ENCODE data around the gene CHRNA5.

Gene CHRNA5

GRCh38 chr15:78565951-78566774 is 843 bp downstream of the CHRNA5 start:
- no peak for TF ChIP-seq POLR2AphosphoS5 (IDR thresholded peaks at IDR 0.05; ENCODE audit: low read depth, low read length)
- TF ChIP-seq FOXP2 (optimal IDR thresholded peaks at IDR 0.05; ENCODE audit: borderline replicate concordance, extremely low read depth, extremely low read length, insufficient read depth), result no peak
- no peak for TF ChIP-seq REST (IDR thresholded peaks at IDR 0.05; ENCODE audit: insufficient read depth in 1 of 2, low read depth in 2 of 2, low read length in 2 of 2)
- TF ChIP-seq TAF1 (IDR thresholded peaks at IDR 0.05; ENCODE audit: borderline replicate concordance, insufficient read depth, low read length), result no peak
- TF ChIP-seq SIN3A (IDR thresholded peaks at IDR 0.05; ENCODE audit: borderline replicate concordance, insufficient read depth, low read length), result no peak

GRCh38 chr15:78567531-78567930 is 2.2 kb downstream of the CHRNA5 start:
- no peak for TF ChIP-seq FOXP2 (optimal IDR thresholded peaks at IDR 0.05; ENCODE audit: borderline replicate concordance, extremely low read depth, extremely low read length, insufficient read depth)
- TF ChIP-seq POLR2AphosphoS5 (IDR thresholded peaks at IDR 0.05; ENCODE audit: low read depth, low read length), result no peak
- TF ChIP-seq TAF1 (IDR thresholded peaks at IDR 0.05; ENCODE audit: borderline replicate concordance, insufficient read depth, low read length), result no peak
- TF ChIP-seq REST (IDR thresholded peaks at IDR 0.05; ENCODE audit: insufficient read depth in 1 of 2, low read depth in 2 of 2, low read length in 2 of 2), result no peak
- no peak for TF ChIP-seq SIN3A (IDR thresholded peaks at IDR 0.05; ENCODE audit: borderline replicate concordance, insufficient read depth, low read length)

GRCh38 chr15:78570710-78571109 is 5.4 kb downstream of the CHRNA5 start:
- TF ChIP-seq REST (IDR thresholded peaks at IDR 0.05; ENCODE audit: insufficient read depth in 1 of 2, low read depth in 2 of 2, low read length in 2 of 2) (no peak), FOXP2 (optimal IDR thresholded peaks at IDR 0.05; ENCODE audit: borderline replicate concordance, extremely low read depth, extremely low read length, insufficient read depth) (no peak), TAF1 (IDR thresholded peaks at IDR 0.05; ENCODE audit: borderline replicate concordance, insufficient read depth, low read length) (no peak), SIN3A (IDR thresholded peaks at IDR 0.05; ENCODE audit: borderline replicate concordance, insufficient read depth, low read length) (no peak), POLR2AphosphoS5 (IDR thresholded peaks at IDR 0.05; ENCODE audit: low read depth, low read length) (no peak)

- no peak for TF ChIP-seq SIN3A (IDR thresholded peaks at IDR 0.05; ENCODE audit: borderline replicate concordance, insufficient read depth, low read length)
- TF ChIP-seq TAF1 (IDR thresholded peaks at IDR 0.05; ENCODE audit: borderline replicate concordance, insufficient read depth, low read length), result no peak
- TF ChIP-seq POLR2AphosphoS5 (IDR thresholded peaks at IDR 0.05; ENCODE audit: low read depth, low read length), result no peak
- TF ChIP-seq FOXP2 (optimal IDR thresholded peaks at IDR 0.05; ENCODE audit: borderline replicate concordance, extremely low read depth, extremely low read length, insufficient read depth), result no peak
- no peak for TF ChIP-seq REST (IDR thresholded peaks at IDR 0.05; ENCODE audit: insufficient read depth in 1 of 2, low read depth in 2 of 2, low read length in 2 of 2)
These were observed 6.1 kb downstream of the CHRNA5 start for GRCh38 chr15:78571382-78571781.
